HG02981 (cell line): ENCODE results near the gene UTP15.

Experiments
- ATAC-seq: cut with Tn5 transposase; IDR thresholded peaks from one replicate; pipeline ENCODE4 v1.9.1; 2021; ENCODE audit warnings: mild to moderate bottlenecking, moderate library complexity; ENCODE audit not compliant: unreplicated experiment

Gene UTP15

DNA sequence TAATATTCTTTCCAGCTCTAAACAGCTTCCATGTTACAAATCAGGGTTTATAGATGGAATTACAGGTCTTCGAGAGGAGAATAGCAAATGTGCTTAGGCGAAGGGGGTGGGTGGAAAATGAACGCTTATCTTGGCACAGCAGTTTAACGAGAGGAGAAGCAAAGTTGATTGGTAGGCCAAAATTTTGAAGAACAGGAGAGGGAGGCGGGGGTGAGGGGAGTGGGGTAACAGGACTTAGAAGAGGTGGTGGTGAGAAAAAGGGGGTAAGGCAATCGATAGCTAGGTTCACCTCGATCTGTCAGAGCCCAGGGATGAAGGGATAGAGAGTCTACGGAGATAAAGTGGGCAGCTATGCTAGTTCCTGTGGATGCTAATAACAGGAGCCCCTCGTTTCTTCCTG is 868 bp upstream of the UTP15 start:
- peak; percentile 2 for ATAC-seq

GRCh38 chr5:73565969-73566547 is 515 bp downstream of the UTP15 start:
- no peak for ATAC-seq

GRCh38 chr5:73582285-73583145 is 17.0 kb downstream of the UTP15 start:
- ATAC-seq: no peak

- peak; percentile 85 for ATAC-seq
Measured at GRCh38 chr5:73587923-73588322, 22.4 kb downstream of the UTP15 start.

DNA sequence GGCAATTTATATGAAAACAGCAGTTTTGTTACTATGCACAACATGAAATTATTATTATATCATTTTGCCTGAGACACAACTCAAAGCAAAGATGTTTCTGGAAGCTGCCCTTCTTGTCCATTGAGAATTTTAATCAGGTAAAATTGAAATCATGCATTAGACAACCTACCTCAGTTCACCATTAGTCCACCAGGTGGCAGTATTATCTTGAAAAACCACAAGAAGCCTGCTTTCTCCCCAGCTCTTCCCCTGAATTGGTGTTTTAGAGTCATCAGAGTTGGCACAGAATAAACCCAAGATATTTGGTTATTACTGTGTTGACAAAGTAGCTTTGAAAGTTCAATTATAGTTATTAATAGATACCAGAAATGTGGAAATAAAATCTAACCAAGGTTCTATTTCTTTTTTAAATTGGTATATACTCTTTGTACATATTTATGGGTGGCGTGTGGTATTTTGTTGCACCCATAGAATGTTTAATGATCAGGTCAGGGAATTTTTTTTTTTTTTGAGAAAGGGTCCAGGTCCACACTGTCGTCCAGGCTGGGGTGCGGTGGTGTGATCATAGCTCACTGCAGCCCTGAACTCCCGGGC is 25.7 kb downstream of the UTP15 start:
- ATAC-seq: peak; percentile 49

GRCh38 chr5:73591698-73592501 is 26.4 kb downstream of the UTP15 start:
- no peak for ATAC-seq

- ATAC-seq: no peak
Measured at GRCh38 chr5:73592551-73592950, 27.0 kb downstream of the UTP15 start.

DNA sequence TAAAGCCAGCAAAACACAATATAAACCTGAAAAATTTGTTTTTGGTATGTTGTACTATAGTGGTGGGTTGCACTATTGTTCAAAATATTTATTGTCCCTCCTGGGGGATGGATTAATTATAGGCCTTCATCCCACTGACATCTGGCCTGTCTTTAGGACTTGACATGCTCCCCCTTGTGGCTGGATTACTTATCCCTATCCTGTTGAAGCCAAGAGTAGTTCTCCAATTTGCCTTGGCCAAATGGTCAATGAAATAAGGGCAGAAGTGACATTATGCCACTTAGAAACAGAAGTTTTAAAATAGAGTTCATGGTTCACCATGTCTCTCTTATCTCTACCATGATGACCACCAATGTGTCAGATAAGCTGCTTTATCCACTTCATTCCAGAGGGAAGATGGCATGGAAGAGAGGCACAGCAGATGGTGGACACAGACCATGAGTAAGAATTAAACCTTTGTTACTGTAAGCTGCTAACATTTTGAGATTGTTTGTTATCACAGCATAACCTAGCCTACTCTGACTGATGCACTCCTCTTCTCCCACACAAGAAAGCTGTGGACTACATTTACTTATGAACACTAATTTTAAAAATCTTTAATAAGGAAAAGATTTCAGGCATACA is 31.3 kb downstream of the UTP15 start:
- no peak for ATAC-seq

DNA sequence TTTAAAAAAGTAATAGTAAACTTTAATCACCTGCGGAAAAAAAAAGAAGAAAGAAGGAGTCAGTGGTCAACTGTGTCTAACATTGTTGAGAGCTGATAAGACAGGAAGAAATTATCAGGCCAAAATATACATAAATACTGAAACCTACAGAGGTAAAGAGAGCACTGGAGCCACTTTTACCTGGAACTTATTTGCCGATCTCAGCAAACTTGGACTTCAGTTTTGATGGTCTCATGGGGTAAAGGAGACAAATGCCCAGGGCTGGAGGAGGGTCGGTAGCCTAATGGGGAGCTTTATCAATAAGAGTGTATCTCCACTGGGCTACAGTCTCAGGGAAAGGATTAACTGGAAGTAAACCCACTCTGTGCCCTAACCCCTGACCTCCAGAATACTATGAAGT is 33.8 kb downstream of the UTP15 start:
- no peak for ATAC-seq

DNA sequence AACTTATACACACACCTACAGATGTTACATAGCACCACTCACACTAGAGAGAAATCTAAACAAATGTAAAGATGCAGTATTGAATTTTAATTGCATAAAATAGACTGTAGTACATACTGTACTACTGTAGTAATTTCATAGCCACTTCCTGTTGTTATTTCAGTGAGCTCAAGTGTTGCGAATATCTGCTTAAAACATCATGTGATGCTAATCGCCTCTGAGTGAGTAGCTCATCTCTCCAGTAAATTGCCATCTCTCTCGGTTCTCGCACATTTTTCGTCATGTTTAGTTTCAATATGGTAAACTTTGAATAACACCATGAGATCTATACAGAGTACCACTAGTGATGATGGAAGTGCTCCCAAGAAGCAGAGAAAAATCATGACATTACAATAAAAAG is 38.5 kb downstream of the UTP15 start:
- no peak for ATAC-seq

DNA sequence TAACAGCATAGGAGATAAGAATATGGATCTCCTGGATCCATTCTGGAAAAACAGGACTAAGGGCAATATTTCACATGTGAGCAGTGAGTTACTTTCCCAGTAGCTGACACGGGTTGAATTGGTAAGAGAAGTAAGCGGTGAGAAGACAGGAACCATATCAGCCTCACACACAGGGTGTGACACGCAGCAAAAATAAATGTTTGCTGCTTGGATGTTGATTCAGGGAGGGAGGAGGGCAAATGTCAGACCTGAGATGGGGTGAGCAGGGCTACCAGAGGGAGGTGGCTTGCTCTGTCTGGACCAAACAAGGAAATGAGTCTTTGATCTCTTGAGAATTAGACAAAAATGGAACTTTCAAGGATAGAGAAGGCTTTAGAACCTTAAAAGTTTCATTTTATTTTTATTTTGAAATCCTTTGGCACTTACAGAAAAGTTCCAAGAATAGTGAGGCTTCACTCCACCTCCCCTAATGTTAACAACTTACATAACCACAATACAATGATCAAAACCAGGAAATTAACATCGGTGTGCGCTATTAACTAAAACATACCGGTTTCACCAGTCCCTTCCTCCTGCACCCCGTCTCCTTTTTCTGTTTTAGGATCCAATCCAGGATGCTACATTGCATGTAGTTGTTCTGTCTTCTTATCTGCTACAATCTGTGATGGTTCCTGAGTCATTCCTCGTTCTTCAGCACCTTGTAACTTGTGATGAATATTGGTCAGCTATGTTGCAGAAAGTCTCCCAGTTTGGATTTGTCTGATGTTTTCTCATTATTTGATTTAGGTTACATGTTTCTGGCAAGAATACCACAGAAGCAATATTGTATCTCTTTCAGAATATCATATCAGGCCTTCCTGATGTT is 39.9 kb downstream of the UTP15 start:
- ATAC-seq: no peak

DNA sequence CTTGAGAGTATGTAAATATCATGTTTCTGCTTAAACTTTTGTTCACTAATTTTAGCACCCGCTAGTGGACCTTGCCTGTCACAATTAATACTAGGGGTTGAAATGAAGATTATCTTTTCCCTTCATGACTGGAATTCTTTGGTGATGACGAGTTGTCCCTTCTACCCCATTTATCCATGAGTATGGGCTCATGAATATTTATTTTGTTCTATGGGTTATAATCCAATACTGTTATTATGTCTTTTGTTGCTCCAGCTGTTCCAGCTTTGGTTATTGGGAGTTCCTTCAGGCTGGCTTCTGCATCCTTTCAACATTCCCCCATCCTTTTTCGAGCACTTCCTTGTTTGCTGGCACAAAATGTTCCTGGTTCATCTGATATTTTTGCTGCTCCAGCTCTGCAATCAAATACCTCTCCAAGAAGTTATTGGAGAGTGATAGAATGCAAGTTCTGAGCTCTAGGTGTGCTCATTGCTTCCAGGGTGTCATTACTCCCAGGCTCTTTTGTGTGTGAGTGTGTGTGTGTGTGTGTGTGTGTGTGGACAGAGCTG is 40.7 kb downstream of the UTP15 start:
- ATAC-seq: no peak

- ATAC-seq: no peak
Measured at GRCh38 chr5:73607228-73607627, 41.7 kb downstream of the UTP15 start.

DNA sequence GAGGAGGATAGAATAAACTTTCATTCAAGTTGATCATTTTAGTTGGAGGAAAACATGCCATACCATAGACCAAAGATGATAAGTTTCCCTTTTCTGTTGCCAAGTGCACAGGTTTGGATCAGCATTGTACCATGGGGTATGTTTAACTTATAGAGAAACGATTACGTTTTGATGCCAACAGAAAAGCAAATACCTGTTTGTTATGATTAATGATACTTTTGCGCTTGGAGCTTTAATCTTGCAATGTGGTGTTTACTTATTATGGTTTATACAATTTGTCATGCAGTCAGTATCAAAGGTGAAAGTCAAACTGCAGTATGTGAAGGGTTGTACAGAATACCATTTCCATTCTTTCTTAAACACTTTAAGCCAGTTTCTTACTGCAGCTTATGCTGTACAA is 47.3 kb downstream of the UTP15 start:
- no peak for ATAC-seq

DNA sequence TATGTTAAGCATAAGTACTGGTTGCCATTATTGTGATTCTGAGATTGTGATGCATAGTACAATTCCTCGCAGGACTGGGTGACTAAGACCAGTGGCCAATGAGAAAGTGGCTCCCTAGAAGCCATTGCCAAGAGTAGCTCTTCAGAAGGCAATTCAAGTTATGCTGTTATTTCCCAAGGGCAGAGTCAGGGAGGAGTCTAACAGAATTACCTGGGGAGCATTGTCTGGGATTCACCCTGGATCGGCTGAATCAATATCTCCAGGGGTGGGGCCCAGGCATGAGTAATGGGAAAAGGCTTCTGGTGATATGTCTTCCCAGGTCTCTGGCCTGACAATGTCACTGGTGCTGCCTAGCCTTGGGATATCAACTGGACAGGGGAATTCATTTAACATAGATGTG is 49.5 kb downstream of the UTP15 start:
- no peak for ATAC-seq

DNA sequence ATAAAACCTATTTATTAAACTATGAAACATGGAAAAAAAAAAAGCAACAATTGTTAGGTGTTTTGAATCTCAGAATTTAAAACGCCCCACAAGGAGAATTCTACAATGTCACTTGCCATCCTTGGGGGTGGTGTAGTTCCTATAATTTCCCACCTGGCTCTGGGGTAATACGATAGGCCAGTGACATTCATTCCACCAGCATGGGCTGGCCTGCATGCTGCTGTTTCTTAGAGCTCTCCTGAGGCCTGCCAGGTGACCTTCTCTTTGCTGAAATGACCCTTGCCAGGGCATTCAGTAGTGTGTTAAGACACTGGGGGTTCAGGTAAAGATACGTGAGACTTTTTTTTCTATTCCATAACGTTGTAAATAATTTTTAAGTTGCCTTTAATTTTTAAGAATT is 50.4 kb downstream of the UTP15 start:
- ATAC-seq: no peak

- ATAC-seq: no peak
Measured at GRCh38 chr5:73617510-73618279, 52.2 kb downstream of the UTP15 start.

DNA sequence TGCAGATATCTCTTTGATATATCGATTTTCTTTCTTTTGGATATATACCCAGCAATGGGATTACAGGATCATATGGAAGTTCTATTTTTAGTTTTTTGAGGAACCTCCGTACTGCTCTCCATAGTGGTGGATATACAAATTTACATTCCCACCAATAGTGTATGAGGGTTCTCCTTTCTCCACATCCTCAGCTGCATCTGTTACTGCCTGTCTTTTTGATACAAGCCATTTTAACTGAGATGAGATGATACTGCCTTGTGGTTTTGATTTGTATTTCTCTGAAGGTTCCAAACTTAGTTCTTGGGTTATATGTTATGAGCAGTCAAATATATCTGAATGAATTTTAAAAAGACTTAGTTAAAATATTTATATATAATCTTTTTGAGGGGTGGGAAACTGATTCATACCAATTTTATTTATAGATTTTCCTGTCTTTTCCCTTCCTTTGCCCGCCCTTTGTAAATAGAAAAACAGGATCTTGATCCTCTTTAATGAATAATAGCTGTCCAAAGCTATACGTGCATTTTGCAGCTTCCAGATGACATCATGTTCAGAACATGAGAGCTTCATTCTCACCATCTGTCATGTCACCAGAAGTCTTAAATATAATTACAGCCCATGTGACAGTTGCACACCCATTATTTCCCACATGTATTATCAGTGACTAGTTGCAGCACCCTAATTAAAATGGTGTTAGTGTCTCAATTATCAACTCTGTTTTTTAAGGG is 54.2 kb downstream of the UTP15 start:
- no peak for ATAC-seq
